Liver (tissue), 9 donors: ENCODE measurements around the gene PCDHGA5. TPM values are rescaled to one million over a fixed set of nuclear protein-coding genes. Genes with fewer than 3 reads are reported as not detected.
"Not testable (repeated sequence)": the region's sequence is repeated elsewhere in the genome, so short reads cannot be mapped to it uniquely, and the experiment has no call there.

Experiments
- DNase-seq: peaks from one replicate; pipeline ENCODE4 v3.0.0-alpha.2; 2017; ENCODE audit warnings: low spot score
- H3K27ac ChIP-seq, 2 donors: one replicate each; pipeline ENCODE4 v1.7.0; 2013; ENCODE audit warnings: inconsistent platforms in 2 of 2, low read length in 2 of 2, control low read depth in 1 of 2, low read depth in 1 of 2, mild to moderate bottlenecking in 1 of 2
- H3K27me3 ChIP-seq, 4 donors: one replicate each; pipeline versions ENCODE4 v1.6.1 to v1.7.0; 2013; ENCODE audit warnings: low read length in 3 of 4, inconsistent platforms in 1 of 4, mild to moderate bottlenecking in 1 of 4, moderate library complexity in 1 of 4; ENCODE audit not compliant: control insufficient read depth in 4 of 4, insufficient read depth in 4 of 4
- H3K36me3 ChIP-seq, 4 donors: one replicate each; pipeline versions ENCODE4 v1.6.1 to v1.7.0; 2013; ENCODE audit warnings: low read length in 3 of 4, mild to moderate bottlenecking in 3 of 4, low read depth in 1 of 4, moderate library complexity in 1 of 4; ENCODE audit not compliant: control insufficient read depth in 4 of 4, insufficient read depth in 3 of 4
- H3K4me1 ChIP-seq, 4 donors: one replicate each; pipeline versions ENCODE4 v1.6.1 to v1.7.0; 2013; ENCODE audit warnings: low read length in 3 of 4, mild to moderate bottlenecking in 3 of 4, moderate library complexity in 1 of 4; ENCODE audit not compliant: control insufficient read depth in 4 of 4, insufficient read depth in 4 of 4
- H3K4me3 ChIP-seq, 3 donors: one replicate each; pipeline versions ENCODE4 v1.6.1 to v1.7.0; 2013; ENCODE audit warnings: low read length in 3 of 3, control low read depth in 1 of 3, low read depth in 1 of 3, mild to moderate bottlenecking in 1 of 3
- H3K9ac ChIP-seq, 2 donors: one replicate each; pipeline ENCODE4 v1.7.0; 2013; ENCODE audit warnings: low read length in 2 of 2, mild to moderate bottlenecking in 2 of 2, moderate library complexity in 2 of 2, control low read depth in 1 of 2, low read depth in 1 of 2
- H3K9me3 ChIP-seq, 4 donors: one replicate each; pipeline versions ENCODE4 v1.6.1 to v1.7.0; 2013; ENCODE audit warnings: low read length in 3 of 4; ENCODE audit not compliant: control insufficient read depth in 4 of 4
- ATF3 ChIP-seq: IDR thresholded peaks from 2 replicates; pipeline ENCODE4 v1.6.1; 2016; ENCODE audit warnings: antibody characterized with exemption
- CTCF ChIP-seq: fragments of 150-350 bp; IDR thresholded peaks from 2 replicates; pipeline ENCODE4 v1.5.1; 2017; ENCODE audit warnings: improper control_type of control experiment, low read depth, low read length; ENCODE audit not compliant: missing input control
- EGR1 ChIP-seq, 2 donors: IDR thresholded peaks; 2 replicates each; pipeline ENCODE4 v1.6.1; 2016 to 2018; ENCODE audit warnings: antibody characterized with exemption in 2 of 2, low read depth in 2 of 2
- FOXA1 ChIP-seq: IDR thresholded peaks from 2 replicates; pipeline ENCODE4 v1.6.1; 2016; ENCODE audit warnings: antibody characterized with exemption
- FOXA2 ChIP-seq: IDR thresholded peaks from 2 replicates; pipeline ENCODE4 v1.6.1; 2016; ENCODE audit warnings: antibody characterized with exemption
- GABPA ChIP-seq, 2 donors: IDR thresholded peaks in 1 of 2; conservative IDR thresholded peaks in 1 of 2; 2 replicates each; pipeline ENCODE4 v1.6.1; 2016; ENCODE audit warnings: antibody characterized with exemption in 2 of 2, mild to moderate bottlenecking in 1 of 2, moderate library complexity in 1 of 2
- HNF4A ChIP-seq, 2 donors: conservative IDR thresholded peaks; 2 replicates each; pipeline ENCODE4 v1.6.1; 2016; ENCODE audit warnings: antibody characterized with exemption in 2 of 2, mild to moderate bottlenecking in 2 of 2
- HNF4G ChIP-seq: IDR thresholded peaks from 2 replicates; pipeline ENCODE4 v1.6.1; 2016; ENCODE audit warnings: antibody characterized with exemption
- MAX ChIP-seq: IDR thresholded peaks from 2 replicates; pipeline ENCODE4 v1.6.1; 2016; ENCODE audit warnings: antibody characterized with exemption
- NR2F2 ChIP-seq: IDR thresholded peaks from 2 replicates; pipeline ENCODE4 v1.6.1; 2016; ENCODE audit warnings: antibody characterized with exemption
- RAD21 ChIP-seq, 2 donors: IDR thresholded peaks; 2 replicates each; pipeline ENCODE4 v1.6.1; 2016; ENCODE audit warnings: antibody characterized with exemption in 2 of 2, mild to moderate bottlenecking in 2 of 2
- REST ChIP-seq: IDR thresholded peaks from 2 replicates; pipeline ENCODE4 v1.6.1; 2016; ENCODE audit warnings: antibody characterized with exemption, mild to moderate bottlenecking
- RXRA ChIP-seq, 2 donors: IDR thresholded peaks; 2 replicates each; pipeline ENCODE4 v1.6.1; 2017 to 2018; ENCODE audit warnings: antibody characterized with exemption in 2 of 2, mild to moderate bottlenecking in 1 of 2
- SP1 ChIP-seq: IDR thresholded peaks from 2 replicates; pipeline ENCODE4 v1.6.1; 2018; ENCODE audit warnings: antibody characterized with exemption, mild to moderate bottlenecking
- TAF1 ChIP-seq: conservative IDR thresholded peaks from 2 replicates; pipeline ENCODE4 v1.6.1; 2016; ENCODE audit warnings: antibody characterized with exemption, mild to moderate bottlenecking
- ZBTB33 ChIP-seq: IDR thresholded peaks from 2 replicates; pipeline ENCODE4 v1.6.1; 2016; ENCODE audit warnings: antibody characterized with exemption
- WGBS: extraction: QIAGEN DNeasy Blood & Tissue Kit; methylation state at CpG from one replicate; pipeline ENCODE4 v1.1.7; 2013; 5-methylcytosine and 5-hydroxymethylcytosine counted together
- polyA plus RNA-seq, 2 donors: library from polyadenylated mRNA; stranded (reverse) in 1 of 2; unstranded in 1 of 2; fragments of 200-250 nt in 1 of 2; fragments of >200 nt in 1 of 2; fragmentation: Nextera tagmentation in 1 of 2; extraction: Ambion mirVana in 1 of 2; gene quantifications; one replicate each; pipeline versions ENCODE4 v1.2.1 to v1.2.3, GENCODE V29; 2013 to 2015
- total RNA-seq, 2 donors: library from RNA; depleted of rRNA; stranded (reverse); fragments of >200 nt; gene quantifications; one replicate each; pipeline ENCODE4 v1.2.3, GENCODE V29; 2014
- donor health status: healthy.
- donor health status: healthy.
- donor health status: healthy.
- donor health status: healthy.
- donor health status: healthy.

PCDHGA5 gene
- total RNA-seq (under 1 TPM; 0.09 to 0.50 TPM), polyA plus RNA-seq (under 1 TPM; 0.04 to 0.08 TPM)

- no peak within 1 kb of the TSS for H3K27ac ChIP-seq
- no peak within 1 kb of the TSS for H3K9ac ChIP-seq
- WGBS: 16% methylated on average over 34 of the region's 34 CpGs
- no peak for DNase-seq
- H3K9me3 ChIP-seq: peaks cover 40 to 70% (median 58%) of the 10 kb centered on the region in 4 donors
- H3K4me3 ChIP-seq: peak within 1 kb of the TSS in 2 of 3 donors; percentile 20 to 47
- TF ChIP-seq FOXA2 (no peak), CTCF (no peak), TAF1 (no peak), GABPA (IDR thresholded peaks at IDR 0.05 in 1 of 2, conservative IDR thresholded peaks at IDR 0.05 in 1 of 2) (no peak), NR2F2 (no peak), RAD21 (IDR thresholded peaks at IDR 0.05) (no peak), ZBTB33 (no peak), EGR1 (IDR thresholded peaks at IDR 0.05; ENCODE audit: low read depth in 2 of 2) (no peak), HNF4G (no peak), FOXA1 (no peak), MAX (no peak), REST (no peak), HNF4A (conservative IDR thresholded peaks at IDR 0.05) (no peak), RXRA (IDR thresholded peaks at IDR 0.05) (no peak), SP1 (no peak), ATF3 (no peak)
- no peaks in the 10 kb centered on the region for H3K36me3 ChIP-seq
- H3K27me3 ChIP-seq: peaks cover 0 to 5% (median 0%) of the 10 kb centered on the region in 4 donors
- no peaks in the 10 kb centered on the region for H3K4me1 ChIP-seq
These were observed at the start of gene PCDHGA5 for GRCh38 chr5:141363952-141364660. Gene PCDHGA5, plus strand, starts transcription at chr5:141364162. Its CDS starts 169 bp downstream, at chr5:141364331.

GRCh38 chr5:141316963-141317362 is 47.0 kb upstream of the PCDHGA5 start:
- H3K4me3 ChIP-seq, H3K27ac ChIP-seq, H3K27me3 ChIP-seq, H3K9ac ChIP-seq, DNase-seq: not testable (repeated sequence)
- Histone ChIP-seq H3K4me1 (peaks cover 0 to 17% (median 4%) of the 10 kb centered on the region in 4 donors), H3K9me3 (peaks cover 41 to 78% (median 52%) of the 10 kb centered on the region in 4 donors), H3K36me3 (peaks cover 0 to 32% (median 22%) of the 10 kb centered on the region in 4 donors)
- 90% methylated on average over 4 of the region's 4 CpGs for WGBS
